ENCODE data around the gene EDDM13. TPM values are rescaled to one million over a fixed set of nuclear protein-coding genes. Genes with fewer than 3 reads are reported as not detected.
A peak's percentile ranks its signal among the peaks of the same experiment; 100 is the strongest.

Gene EDDM13
- total and polyA plus RNA-seq, 2 of the 8 experiments (the other 6 are each of a cell fraction or from before 2014, with no cell fraction given): not detected

DNA sequence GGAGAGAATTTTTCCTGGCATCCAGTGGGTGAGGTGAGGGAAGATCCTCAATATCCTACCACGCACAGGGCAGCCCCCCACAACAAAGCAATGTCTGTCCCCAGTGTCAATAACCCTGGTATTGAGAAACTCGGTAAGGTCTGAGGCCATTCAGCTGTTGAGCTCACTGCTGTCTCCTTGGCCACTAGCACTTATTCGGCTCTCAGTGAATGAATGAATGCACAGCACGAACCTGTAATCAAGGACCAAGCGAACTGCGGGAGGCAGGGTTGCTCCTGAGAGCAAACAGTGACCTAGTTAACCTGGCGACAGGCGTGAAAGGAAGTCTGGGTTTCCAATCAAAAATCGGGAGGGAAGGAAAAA is 41.5 kb downstream of the EDDM13 start:
- H3K4ac ChIP-seq (replicated peaks; ENCODE audit: insufficient read length, low read depth, low read length): no peak overlapping the region
- peak; percentile 59 for TF ChIP-seq SAP30 (IDR thresholded peaks at IDR 0.05; ENCODE audit: insufficient read depth, insufficient replicate concordance, low read length)
- no peak for TF ChIP-seq MAFK (IDR thresholded peaks at IDR 0.05; ENCODE audit: low read depth, low read length)
- TF ChIP-seq SUZ12 (IDR thresholded peaks at IDR 0.05; ENCODE audit: low read length): no peak
- no peak for TF ChIP-seq SP1 (IDR thresholded peaks at IDR 0.05; ENCODE audit: low read depth, low read length)

More for the DNA sequence above, 41.5 kb downstream of the EDDM13 start:
- Histone ChIP-seq H3K36me3 (ENCODE audit: control insufficient read depth in 2 of 4, insufficient read depth in 4 of 4, low read length in 3 of 4) (no peaks in the 10 kb centered on the region), H3K23me2 (ENCODE audit: low read depth, low read length) (no peaks in the 10 kb centered on the region; the same call in 1 of the 2 replicates), H2BK20ac (ENCODE audit: low read length) (no peak overlapping the region), H3K14ac (ENCODE audit: insufficient read length) (no peak overlapping the region), H3K9ac (replicated peaks in 1 of 4; ENCODE audit: extremely low read depth in 1 of 4, low read depth in 3 of 4, low read length in 3 of 4) (peak overlapping the region; percentile 83 to 95 (median 92)), H4K5ac (ENCODE audit: insufficient read length, low read depth, low read length) (peak overlapping the region; percentile 73), H2BK12ac (ENCODE audit: low read depth, low read length) (no peak overlapping the region), H3K27ac (ENCODE audit: low read depth, low read length) (peak overlapping the region; percentile 98), H2BK15ac (ENCODE audit: low read length) (no peak overlapping the region), H3K79me2 (ENCODE audit: control insufficient read depth in 1 of 2, insufficient read depth in 2 of 2, low read length in 2 of 2) (no peaks in the 10 kb centered on the region), H2AFZ (ENCODE audit: low read length) (peak overlapping the region; percentile 90; the same call in 1 of the 2 replicates), H2BK120ac (replicated peaks; ENCODE audit: low read depth, low read length) (no peak overlapping the region), H2AK5ac (ENCODE audit: low read depth, low read length) (no peak overlapping the region), H3K79me1 (ENCODE audit: low read depth, low read length) (no peaks in the 10 kb centered on the region; the same call in 1 of the 2 replicates), H3K4me3 (ENCODE audit: extremely low read depth in 1 of 4, insufficient read depth in 2 of 4, low read depth in 3 of 4, low read length in 4 of 4) (peak overlapping the region; percentile 71 to 99 (median 90)), H3K18ac (ENCODE audit: extremely low read depth, low read length) (no peak overlapping the region), H2BK5ac (ENCODE audit: low read depth, low read length) (no peak overlapping the region), H3K4me1 (replicated peaks in 1 of 4; ENCODE audit: control insufficient read depth in 3 of 4, insufficient read depth in 4 of 4, low read length in 3 of 4) (peaks cover 0 to 3% (median 1%) of the 10 kb centered on the region in 4 experiments; a peak in 3 of 7 replicates), H3K23ac (ENCODE audit: insufficient read length) (no peak overlapping the region), H3K27me3 (replicated peaks in 1 of 4; ENCODE audit: control insufficient read depth in 3 of 4, extremely low read depth in 1 of 4, insufficient read depth in 3 of 4, low read length in 3 of 4) (no peaks in the 10 kb centered on the region), H3K9me3 (ENCODE audit: insufficient read depth in 2 of 2, low read depth in 1 of 2, low read length in 1 of 2) (0 out of 4 replicates have a peak, but pooled peaks cover 0 to 3% of the 10 kb centered on the region in 2 experiments), H4K8ac (ENCODE audit: extremely low read depth, insufficient read depth, low read length) (peak overlapping the region; percentile 90; the same call in 1 of the 2 replicates), H4K91ac (replicated peaks; ENCODE audit: insufficient read length, low read length) (peak overlapping the region; percentile 39), H3K4me2 (ENCODE audit: insufficient read depth in 1 of 2, low read depth in 2 of 2, low read length in 2 of 2) (peak overlapping the region; percentile 87 to 91), H3K56ac (replicated peaks; ENCODE audit: insufficient read length, low read depth, low read length) (peak overlapping the region; percentile 52), H4K20me1 (replicated peaks in 1 of 2; ENCODE audit: control insufficient read depth in 1 of 2, insufficient read depth in 2 of 2, low read length in 2 of 2) (no peaks in the 10 kb centered on the region)
- WGBS, 2 experiments (ENCODE audit: extremely low coverage in 1 of 2, insufficient coverage in 1 of 2, insufficient read length in 1 of 2, insufficient replicate concordance in 2 of 2, low coverage in 1 of 2, low lambda C conversion rate in 2 of 2, missing lambda C conversion rate in 1 of 2): 5% methylated on average over 9 of the region's 9 CpGs; no CpG with 5 or more reads in 1 of the 2 experiments
- peak in 1 of 2 experiments; percentile 7 for DNase-seq (ENCODE audit: low read depth in 1 of 2, low spot score in 2 of 2)
- CTCF ChIA-PET (ENCODE audit: partially characterized antibody): interaction anchor here (0.6 to 2.7 kb wide), 8 partner anchors 31 to 233 kb away, joined by 3 to 10 read pairs (median 4); no protein-coding TSS in a partner anchor
- no peak for FAIRE-seq
- POLR2A ChIA-PET (ENCODE audit: partially characterized antibody): interaction anchor here (0.6 to 1.4 kb wide), 4 partner anchors 11 to 233 kb away, joined by 3 to 5 read pairs (median 3); no protein-coding TSS in a partner anchor
